HepG2 (cell line): ENCODE measurements around the gene IL17RC. TPM values are rescaled to one million over a fixed set of nuclear protein-coding genes. Genes with fewer than 3 reads are reported as not detected.
A peak's percentile ranks its signal among the peaks of the same experiment; 100 is the strongest.

Experiments
- CBX1 ChIP-seq: IDR thresholded peaks from one replicate; pipeline ENCODE4 v1.6.1; 2016; ENCODE audit warnings: antibody characterized with exemption, low read depth
- CENPBD1 ChIP-seq: sonication (generic); formaldehyde crosslinking; IDR thresholded peaks from 2 replicates; pipeline ENCODE4 v1.8.0; 2022; ENCODE audit warnings: missing genetic modification reagents, low read depth, mild to moderate bottlenecking, borderline replicate concordance
- KDM3A ChIP-seq: IDR thresholded peaks from 2 replicates; pipeline ENCODE4 v1.6.1; 2018; ENCODE audit warnings: low read depth, missing compliant biosample characterization
- LCORL ChIP-seq, 2 experiments: fragments of 450-650 bp in 1 of 2; sonication (generic) in 1 of 2; formaldehyde crosslinking in 1 of 2; IDR thresholded peaks; 2 replicates each; pipeline versions ENCODE4 v1.5.0 to v1.6.1; 2017 to 2020; ENCODE audit warnings: antibody characterized with exemption in 1 of 2, missing genetic modification reagents in 1 of 2
- NBN ChIP-seq: fragments of 450-650 bp; conservative IDR thresholded peaks from 2 replicates; pipeline ENCODE4 v1.6.1; 2017
- NFRKB ChIP-seq: fragments of 450-650 bp; IDR thresholded peaks from 2 replicates; pipeline ENCODE4 v1.6.1; 2017
- NFYC ChIP-seq: IDR thresholded peaks from 2 replicates; pipeline ENCODE4 v1.6.1; 2016; ENCODE audit warnings: missing genetic modification reagents, missing compliant biosample characterization
- PLRG1 ChIP-seq: fragments of 450-650 bp; conservative IDR thresholded peaks from 2 replicates; pipeline ENCODE4 v1.6.1; 2016
- SKIL ChIP-seq: sonication (generic); formaldehyde crosslinking; IDR thresholded peaks from 2 replicates; pipeline ENCODE4 v1.8.0; 2022; ENCODE audit warnings: missing genetic modification reagents, mild to moderate bottlenecking, moderate library complexity, borderline replicate concordance
- TEAD2 ChIP-seq: sonication (generic); formaldehyde crosslinking; IDR thresholded peaks from 2 replicates; pipeline ENCODE4 v1.9.0; 2021; ENCODE audit warnings: missing genetic modification reagents
- TFDP1 ChIP-seq: IDR thresholded peaks from 2 replicates; pipeline ENCODE4 v1.6.1; 2016; ENCODE audit warnings: missing compliant biosample characterization, missing genetic modification reagents, borderline replicate concordance
- ZC3H4 ChIP-seq: sonication (generic); formaldehyde crosslinking; IDR thresholded peaks from 2 replicates; pipeline ENCODE4 v1.4.0; 2020; ENCODE audit warnings: missing genetic modification reagents, borderline replicate concordance
- ZNF260 ChIP-seq: sonication (generic); formaldehyde crosslinking; IDR thresholded peaks from 2 replicates; pipeline ENCODE4 v1.4.0; 2020; ENCODE audit warnings: missing genetic modification reagents, low read depth, mild to moderate bottlenecking, borderline replicate concordance
- ZNF350 ChIP-seq: sonication (generic); formaldehyde crosslinking; IDR thresholded peaks from 2 replicates; pipeline ENCODE4 v1.4.0; 2020; ENCODE audit warnings: mild to moderate bottlenecking, low read depth, missing genetic modification reagents, borderline replicate concordance
- ZNF792 ChIP-seq: IDR thresholded peaks from 2 replicates; pipeline ENCODE4 v1.6.1; 2016
- polyA plus RNA-seq, 8 experiments: library from polyadenylated mRNA; depleted of rRNA in 3 of 8; stranded (reverse) in 7 of 8; unstranded in 1 of 8; fragments of >200 nt; fragmentation: Illumina TruSeq in 4 of 8; extraction: Trizol in 4 of 8; gene quantifications; 2 replicates each; pipeline versions ENCODE4 v1.2.1 to v1.2.3, GENCODE V29; 2011 to 2016; ENCODE audit warnings: low read depth in 4 of 8, missing spikeins in 1 of 8, mixed read lengths in 1 of 8; ENCODE audit not compliant: insufficient read depth in 1 of 8
- total RNA-seq, 5 experiments: library from RNA; depleted of rRNA; stranded (reverse); fragments of >200 nt; fragmentation: Illumina TruSeq; extraction: Trizol; gene quantifications; 2 replicates each; pipeline ENCODE4 v1.2.3, GENCODE V29; 2016; ENCODE audit warnings: low read depth in 1 of 5
- TF ChIP-seq, protein P1 (sequence below): IDR thresholded peaks from 2 replicates; pipeline ENCODE4 v1.6.1; 2016; ENCODE audit warnings: mild to moderate bottlenecking, missing biosample characterization, missing genetic modification reagents
- TF ChIP-seq, protein P2 (sequence below): sonication (generic); formaldehyde crosslinking; IDR thresholded peaks from 2 replicates; pipeline ENCODE4 v1.4.0; 2020; ENCODE audit warnings: missing genetic modification reagents, mild to moderate bottlenecking, borderline replicate concordance
- TF ChIP-seq, protein P3 (sequence below): sonication (generic); formaldehyde crosslinking; conservative IDR thresholded peaks from 2 replicates; pipeline ENCODE4 v1.8.0; 2022; ENCODE audit warnings: missing genetic modification reagents

The IL17RC gene
- total and polyA plus RNA-seq, 2 of the 13 experiments (the other 11 are each of a cell fraction or from before 2014, with no cell fraction given) = 20.7 to 24.0 TPM

DNA sequence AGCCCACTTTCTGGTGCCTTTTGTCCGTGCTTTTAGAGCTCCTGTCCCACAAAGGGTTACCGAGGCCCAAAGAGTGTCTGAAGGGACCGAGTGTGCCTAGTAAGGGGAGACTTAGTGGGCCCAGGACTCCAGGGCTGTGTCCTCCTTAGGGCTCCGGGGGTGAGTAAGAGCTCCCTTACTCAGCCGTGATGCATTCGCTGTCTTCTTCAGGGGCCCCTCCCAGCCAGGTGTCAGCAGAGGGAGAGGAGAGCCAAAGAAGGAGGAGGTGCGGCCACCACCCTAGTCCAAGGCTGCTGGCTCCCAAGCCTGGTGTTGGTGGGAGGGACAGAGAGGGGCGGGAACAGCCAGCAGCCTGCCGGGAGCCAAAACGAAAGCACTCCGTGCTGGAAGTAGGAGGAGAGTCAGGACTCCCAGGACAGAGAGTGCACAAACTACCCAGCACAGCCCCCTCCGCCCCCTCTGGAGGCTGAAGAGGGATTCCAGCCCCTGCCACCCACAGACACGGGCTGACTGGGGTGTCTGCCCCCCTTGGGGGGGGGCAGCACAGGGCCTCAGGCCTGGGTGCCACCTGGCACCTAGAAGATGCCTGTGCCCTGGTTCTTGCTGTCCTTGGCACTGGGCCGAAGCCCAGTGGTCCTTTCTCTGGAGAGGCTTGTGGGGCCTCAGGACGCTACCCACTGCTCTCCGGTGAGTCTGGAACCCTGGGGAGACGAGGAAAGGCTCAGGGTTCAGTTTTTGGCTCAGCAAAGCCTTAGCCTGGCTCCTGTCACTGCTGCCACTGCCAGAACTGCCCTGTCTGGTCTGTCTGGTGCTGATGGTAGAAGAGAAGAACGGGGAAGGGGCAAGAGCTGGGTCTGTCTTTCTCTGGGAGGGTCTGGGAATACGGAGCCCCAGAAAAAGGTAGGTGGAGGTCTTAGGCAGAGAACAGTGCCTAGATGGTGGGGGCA is at the start of gene IL17RC (continued):
- TF ChIP-seq LCORL (IDR thresholded peaks at IDR 0.05) (no peak), LCORL (CRISPR knock-in tag; IDR thresholded peaks at IDR 0.05) (peak; percentile 94), SKIL (CRISPR knock-in tag) (no peak), ZNF260 (no peak), ZC3H4 (CRISPR knock-in tag) (no peak), PLRG1 (no peak), CBX1 (no peak), ZNF792 (CRISPR knock-in tag) (no peak), KDM3A (CRISPR knock-in tag) (no peak), ZNF350 (CRISPR knock-in tag) (no peak), TFDP1 (CRISPR knock-in tag) (peak; percentile 71; the same call in 1 of the 2 replicates), CENPBD1 (CRISPR knock-in tag) (no peak), TEAD2 (no peak), NBN (no peak), NFYC (CRISPR knock-in tag) (no peak), NFRKB (no peak)
- TF ChIP-seq, protein P1, sequence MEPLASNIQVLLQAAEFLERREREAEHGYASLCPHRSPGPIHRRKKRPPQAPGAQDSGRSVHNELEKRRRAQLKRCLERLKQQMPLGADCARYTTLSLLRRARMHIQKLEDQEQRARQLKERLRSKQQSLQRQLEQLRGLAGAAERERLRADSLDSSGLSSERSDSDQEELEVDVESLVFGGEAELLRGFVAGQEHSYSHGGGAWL (CRISPR knock-in tag) = no peak
- TF ChIP-seq, protein P2, sequence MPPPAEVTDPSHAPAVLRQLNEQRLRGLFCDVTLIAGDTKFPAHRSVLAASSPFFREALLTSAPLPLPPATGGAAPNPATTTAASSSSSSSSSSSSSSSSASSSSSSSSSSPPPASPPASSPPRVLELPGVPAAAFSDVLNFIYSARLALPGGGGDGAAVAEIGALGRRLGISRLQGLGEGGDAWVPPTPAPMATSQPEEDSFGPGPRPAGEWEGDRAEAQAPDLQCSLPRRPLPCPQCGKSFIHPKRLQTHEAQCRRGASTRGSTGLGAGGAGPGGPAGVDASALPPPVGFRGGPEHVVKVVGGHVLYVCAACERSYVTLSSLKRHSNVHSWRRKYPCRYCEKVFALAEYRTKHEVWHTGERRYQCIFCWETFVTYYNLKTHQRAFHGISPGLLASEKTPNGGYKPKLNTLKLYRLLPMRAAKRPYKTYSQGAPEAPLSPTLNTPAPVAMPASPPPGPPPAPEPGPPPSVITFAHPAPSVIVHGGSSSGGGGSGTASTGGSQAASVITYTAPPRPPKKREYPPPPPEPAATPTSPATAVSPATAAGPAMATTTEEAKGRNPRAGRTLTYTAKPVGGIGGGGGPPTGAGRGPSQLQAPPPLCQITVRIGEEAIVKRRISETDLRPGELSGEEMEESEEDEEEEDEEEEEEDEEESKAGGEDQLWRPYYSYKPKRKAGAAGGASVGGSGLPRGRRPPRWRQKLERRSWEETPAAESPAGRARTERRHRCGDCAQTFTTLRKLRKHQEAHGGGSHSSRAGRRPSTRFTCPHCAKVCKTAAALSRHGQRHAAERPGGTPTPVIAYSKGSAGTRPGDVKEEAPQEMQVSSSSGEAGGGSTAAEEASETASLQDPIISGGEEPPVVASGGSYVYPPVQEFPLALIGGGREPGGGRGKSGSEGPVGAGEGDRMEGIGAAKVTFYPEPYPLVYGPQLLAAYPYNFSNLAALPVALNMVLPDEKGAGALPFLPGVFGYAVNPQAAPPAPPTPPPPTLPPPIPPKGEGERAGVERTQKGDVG (CRISPR knock-in tag) = no peak
- TF ChIP-seq, protein P3, sequence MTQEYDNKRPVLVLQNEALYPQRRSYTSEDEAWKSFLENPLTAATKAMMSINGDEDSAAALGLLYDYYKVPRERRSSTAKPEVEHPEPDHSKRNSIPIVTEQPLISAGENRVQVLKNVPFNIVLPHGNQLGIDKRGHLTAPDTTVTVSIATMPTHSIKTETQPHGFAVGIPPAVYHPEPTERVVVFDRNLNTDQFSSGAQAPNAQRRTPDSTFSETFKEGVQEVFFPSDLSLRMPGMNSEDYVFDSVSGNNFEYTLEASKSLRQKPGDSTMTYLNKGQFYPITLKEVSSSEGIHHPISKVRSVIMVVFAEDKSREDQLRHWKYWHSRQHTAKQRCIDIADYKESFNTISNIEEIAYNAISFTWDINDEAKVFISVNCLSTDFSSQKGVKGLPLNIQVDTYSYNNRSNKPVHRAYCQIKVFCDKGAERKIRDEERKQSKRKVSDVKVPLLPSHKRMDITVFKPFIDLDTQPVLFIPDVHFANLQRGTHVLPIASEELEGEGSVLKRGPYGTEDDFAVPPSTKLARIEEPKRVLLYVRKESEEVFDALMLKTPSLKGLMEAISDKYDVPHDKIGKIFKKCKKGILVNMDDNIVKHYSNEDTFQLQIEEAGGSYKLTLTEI (CRISPR knock-in tag) = no peak
